ENCODE measurements around the gene DRD1.

DNA sequence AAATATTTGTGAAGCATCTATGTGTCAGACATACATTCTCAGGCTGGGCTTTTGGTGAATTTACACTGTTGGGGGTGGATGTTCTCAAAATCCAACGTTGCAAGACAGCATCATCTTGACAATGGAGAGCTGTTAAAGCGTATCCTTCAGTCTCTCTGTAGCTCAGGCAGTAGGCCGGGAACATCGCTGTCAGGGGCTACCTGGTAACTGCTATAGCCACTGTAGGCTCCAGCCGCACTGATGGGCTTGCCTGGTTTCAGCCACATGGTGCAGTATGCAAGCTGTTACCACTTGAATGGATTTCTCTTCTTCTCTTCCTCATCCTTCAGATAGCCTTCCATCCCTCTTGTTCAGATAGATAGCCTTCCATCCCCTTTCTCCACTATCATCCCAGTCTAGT, 51.7 kb downstream of the DRD1 start:
- TF ChIP-seq POLR2A (IDR thresholded peaks at IDR 0.05; ENCODE audit: low read length) = no peak
- no peak for TF ChIP-seq GATA1 (IDR thresholded peaks at IDR 0.05; ENCODE audit: low read depth, low read length)

Measured in erythroblast (primary cell).